ENCODE data around the gene PLCL2.

The PLCL2 gene

DNA sequence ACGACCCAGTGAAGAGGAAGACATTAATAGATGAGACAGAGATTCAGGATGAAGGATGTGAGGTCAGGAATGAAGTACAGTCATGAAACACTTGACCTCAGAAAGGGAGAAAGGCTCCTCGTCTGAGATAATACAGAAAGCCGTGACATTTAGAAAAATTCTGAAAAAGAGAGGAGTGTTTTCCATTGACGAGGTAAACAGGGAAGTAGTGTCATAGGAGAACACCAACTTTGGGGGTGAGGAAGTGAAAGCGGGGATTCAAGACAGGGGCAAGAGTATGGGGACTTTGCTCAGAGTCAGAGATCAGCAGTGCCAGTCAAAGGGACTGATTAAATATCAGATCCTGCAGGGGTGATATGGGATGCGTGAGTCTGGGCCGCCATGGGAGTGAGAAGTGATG is 160.9 kb downstream of the PLCL2 start:
- 98% methylated on average over 7 of the region's 7 CpGs for WGBS (ENCODE audit: insufficient coverage)

DNA sequence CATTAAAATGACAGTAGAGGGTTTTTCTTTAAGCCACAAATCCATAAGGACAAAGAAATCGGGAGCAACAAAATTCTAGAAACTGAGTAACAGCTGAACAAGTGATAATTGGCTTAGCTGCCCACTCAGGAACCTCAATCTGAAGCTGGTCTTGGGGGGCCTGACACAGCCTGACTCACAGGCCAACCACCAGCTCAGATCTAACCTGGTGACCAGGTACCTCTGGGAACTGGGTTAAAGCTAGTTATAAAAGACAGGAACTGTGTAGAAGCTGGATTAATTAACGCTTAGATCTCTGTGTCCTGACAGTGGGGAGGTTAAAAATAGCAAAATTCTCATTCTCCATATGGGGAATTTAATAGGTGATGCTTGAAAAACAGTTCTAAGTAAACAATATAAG is 161.9 kb downstream of the PLCL2 start:
- DNase-seq: no peak
- no peaks in the 10 kb centered on the region for H3K27me3 ChIP-seq (replicated peaks in 2 of 5; ENCODE audit: control insufficient read depth in 4 of 5, insufficient read depth in 5 of 5, low read length in 4 of 5)
- ChIA-PET CTCF (interaction anchor here (0.9 to 1.4 kb wide), 2 partner anchors 20 to 146 kb away, joined by 3 read pairs; no protein-coding TSS in a partner anchor), POLR2A (no interaction called here)
- H3K4me3 ChIP-seq (ENCODE audit: control insufficient read depth in 1 of 7, extremely low read depth in 1 of 7, insufficient read depth in 4 of 7, low read depth in 2 of 7, low read length in 6 of 7): no peak overlapping the region
- 100% methylated on average over 1 of the region's 2 CpGs for WGBS (ENCODE audit: insufficient coverage)
- H3K27ac ChIP-seq (ENCODE audit: insufficient read depth in 1 of 2, low read depth in 1 of 2, low read length in 2 of 2, poor library complexity in 1 of 2, severe bottlenecking in 2 of 2): no peak overlapping the region
- H3K36me3 ChIP-seq (ENCODE audit: control insufficient read depth in 4 of 4, insufficient read depth in 4 of 4, low read length in 3 of 4): peaks cover 5 to 68% (median 27%) of the 10 kb centered on the region in 4 experiments
- no peaks in the 10 kb centered on the region for H3K4me1 ChIP-seq (ENCODE audit: control extremely low read depth in 1 of 4, control insufficient read depth in 4 of 4, insufficient read depth in 4 of 4, low read length in 3 of 4)
- peaks cover 0 to 17% (median 5%) of the 10 kb centered on the region in 5 experiments for H3K9me3 ChIP-seq (ENCODE audit: control extremely low read depth in 1 of 5, control insufficient read depth in 4 of 5, insufficient read depth in 2 of 5, low read depth in 1 of 5, low read length in 4 of 5)

More for the DNA sequence above, 160.9 kb downstream of the PLCL2 start:
- DNase-seq: no peak
- ChIA-PET POLR2A (no interaction called here), CTCF (interaction anchor here (0.9 kb wide), 1 partner anchor 145 kb away, joined by 3 read pairs; no protein-coding TSS in a partner anchor)
- H3K27me3 ChIP-seq (replicated peaks in 2 of 5; ENCODE audit: control insufficient read depth in 4 of 5, insufficient read depth in 5 of 5, low read length in 4 of 5): no peaks in the 10 kb centered on the region
- peaks cover 5 to 66% (median 26%) of the 10 kb centered on the region in 4 experiments for H3K36me3 ChIP-seq (ENCODE audit: control insufficient read depth in 4 of 4, insufficient read depth in 4 of 4, low read length in 3 of 4)
- H3K4me1 ChIP-seq (ENCODE audit: control extremely low read depth in 1 of 4, control insufficient read depth in 4 of 4, insufficient read depth in 4 of 4, low read length in 3 of 4): no peaks in the 10 kb centered on the region
- H3K4me3 ChIP-seq (ENCODE audit: control insufficient read depth in 1 of 7, extremely low read depth in 1 of 7, insufficient read depth in 4 of 7, low read depth in 2 of 7, low read length in 6 of 7): no peak overlapping the region
- H3K27ac ChIP-seq (ENCODE audit: insufficient read depth in 1 of 2, low read depth in 1 of 2, low read length in 2 of 2, poor library complexity in 1 of 2, severe bottlenecking in 2 of 2): no peak overlapping the region
- peaks cover 0 to 17% (median 5%) of the 10 kb centered on the region in 5 experiments for H3K9me3 ChIP-seq (ENCODE audit: control extremely low read depth in 1 of 5, control insufficient read depth in 4 of 5, insufficient read depth in 2 of 5, low read depth in 1 of 5, low read length in 4 of 5)

DNA sequence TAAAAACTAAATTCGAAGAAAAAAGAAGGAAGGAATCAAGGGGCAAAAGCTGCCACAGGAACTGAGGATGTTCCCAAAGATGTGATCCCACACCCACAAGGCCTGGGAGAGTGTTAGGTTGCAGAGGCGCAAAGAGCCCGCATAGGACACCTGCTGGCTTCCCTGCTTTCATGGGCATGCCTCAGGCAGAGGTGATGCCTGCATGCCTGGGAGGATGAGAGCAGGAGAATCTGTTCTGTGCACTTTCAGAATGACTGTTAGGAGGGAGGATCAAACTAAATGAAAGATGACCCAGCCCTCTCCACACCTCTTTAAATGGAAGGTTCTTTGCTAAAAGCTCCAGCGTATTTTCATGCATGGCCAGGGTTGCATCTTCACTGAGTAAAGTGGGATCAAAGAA is 162.4 kb downstream of the PLCL2 start:
- Histone ChIP-seq H3K36me3 (ENCODE audit: control insufficient read depth in 4 of 4, insufficient read depth in 4 of 4, low read length in 3 of 4) (peaks cover 5 to 70% (median 28%) of the 10 kb centered on the region in 4 experiments), H3K4me3 (ENCODE audit: control insufficient read depth in 1 of 7, extremely low read depth in 1 of 7, insufficient read depth in 4 of 7, low read depth in 2 of 7, low read length in 6 of 7) (no peak overlapping the region), H3K9me3 (ENCODE audit: control extremely low read depth in 1 of 5, control insufficient read depth in 4 of 5, insufficient read depth in 2 of 5, low read depth in 1 of 5, low read length in 4 of 5) (peaks cover 0 to 17% (median 5%) of the 10 kb centered on the region in 5 experiments), H3K27me3 (replicated peaks in 2 of 5; ENCODE audit: control insufficient read depth in 4 of 5, insufficient read depth in 5 of 5, low read length in 4 of 5) (no peaks in the 10 kb centered on the region), H3K4me1 (ENCODE audit: control extremely low read depth in 1 of 4, control insufficient read depth in 4 of 4, insufficient read depth in 4 of 4, low read length in 3 of 4) (no peaks in the 10 kb centered on the region), H3K27ac (ENCODE audit: insufficient read depth in 1 of 2, low read depth in 1 of 2, low read length in 2 of 2, poor library complexity in 1 of 2, severe bottlenecking in 2 of 2) (no peak overlapping the region)
- POLR2A ChIA-PET: no interaction called here
- DNase-seq: no peak
- CTCF ChIA-PET: interaction anchor here (1.4 kb wide), 1 partner anchor 20 kb away, joined by 3 read pairs; no protein-coding TSS in a partner anchor
- 100% methylated on average over 3 of the region's 4 CpGs for WGBS (ENCODE audit: insufficient coverage)

DNA sequence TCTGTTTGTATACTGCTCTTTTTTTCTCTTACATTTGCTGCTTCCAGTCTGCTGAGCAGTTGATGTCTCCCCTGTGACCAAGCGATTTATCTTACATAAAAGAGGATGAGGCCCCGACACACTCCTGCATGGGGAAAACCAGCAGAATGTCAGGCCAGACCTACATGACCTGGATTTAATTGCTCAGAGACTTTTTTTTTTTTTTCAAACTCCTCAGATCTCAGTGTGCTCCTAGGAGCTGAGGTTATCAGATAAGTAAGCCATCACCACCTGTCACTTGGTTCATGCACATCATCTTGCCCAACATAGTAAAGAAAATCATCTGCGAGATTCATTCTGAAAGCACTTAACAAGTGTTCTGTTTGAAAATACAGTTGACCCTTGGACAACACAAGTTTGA is 163.1 kb downstream of the PLCL2 start:
- Histone ChIP-seq H3K4me3 (ENCODE audit: control insufficient read depth in 1 of 7, extremely low read depth in 1 of 7, insufficient read depth in 4 of 7, low read depth in 2 of 7, low read length in 6 of 7) (no peak overlapping the region), H3K36me3 (ENCODE audit: control insufficient read depth in 4 of 4, insufficient read depth in 4 of 4, low read length in 3 of 4) (peaks cover 5 to 71% (median 29%) of the 10 kb centered on the region in 4 experiments), H3K27ac (ENCODE audit: insufficient read depth in 1 of 2, low read depth in 1 of 2, low read length in 2 of 2, poor library complexity in 1 of 2, severe bottlenecking in 2 of 2) (no peak overlapping the region), H3K4me1 (ENCODE audit: control extremely low read depth in 1 of 4, control insufficient read depth in 4 of 4, insufficient read depth in 4 of 4, low read length in 3 of 4) (no peaks in the 10 kb centered on the region), H3K27me3 (replicated peaks in 2 of 5; ENCODE audit: control insufficient read depth in 4 of 5, insufficient read depth in 5 of 5, low read length in 4 of 5) (no peaks in the 10 kb centered on the region), H3K9me3 (ENCODE audit: control extremely low read depth in 1 of 5, control insufficient read depth in 4 of 5, insufficient read depth in 2 of 5, low read depth in 1 of 5, low read length in 4 of 5) (peaks cover 0 to 17% (median 5%) of the 10 kb centered on the region in 5 experiments)
- DNase-seq: no peak
- ChIA-PET POLR2A (interaction anchor here (0.6 kb wide), 1 partner anchor 23 kb away, joined by 3 read pairs; no protein-coding TSS in a partner anchor), CTCF (interaction anchor here (1.8 kb wide), 1 partner anchor 14 kb away, joined by 7 read pairs; no protein-coding TSS in a partner anchor)
- 98% methylated on average over 3 of the region's 3 CpGs for WGBS (ENCODE audit: insufficient coverage)

DNA sequence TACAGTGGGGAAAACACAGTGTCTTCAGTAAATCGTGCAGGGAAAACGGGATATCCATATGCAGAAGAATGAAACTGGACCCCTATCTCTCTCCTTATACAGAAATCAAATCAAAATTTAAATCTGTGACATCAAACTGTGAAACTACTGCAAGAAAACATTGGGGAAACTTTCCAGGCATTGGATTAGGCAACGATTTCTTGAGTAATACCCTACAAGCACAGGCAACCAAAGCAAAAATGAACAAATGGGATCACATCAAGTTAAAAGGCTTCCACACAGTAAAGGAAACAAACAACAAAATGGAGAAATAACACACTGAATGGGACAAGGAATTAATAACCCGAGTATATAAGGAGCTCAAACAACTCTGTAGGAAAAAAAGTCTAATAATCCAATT is 165.3 kb downstream of the PLCL2 start:
- H3K27ac ChIP-seq (ENCODE audit: insufficient read depth in 1 of 2, low read depth in 1 of 2, low read length in 2 of 2, poor library complexity in 1 of 2, severe bottlenecking in 2 of 2): no peak overlapping the region
- no peak for DNase-seq
- H3K36me3 ChIP-seq (ENCODE audit: control insufficient read depth in 4 of 4, insufficient read depth in 4 of 4, low read length in 3 of 4): peaks cover 2 to 61% (median 27%) of the 10 kb centered on the region in 4 experiments
- CTCF ChIA-PET: interaction anchor here (1.2 kb wide), 1 partner anchor 10 kb away, joined by 5 read pairs; no protein-coding TSS in a partner anchor
- WGBS (ENCODE audit: insufficient coverage): no CpG with 5 or more reads among the region's 4 CpGs
- H3K27me3 ChIP-seq (replicated peaks in 2 of 5; ENCODE audit: control insufficient read depth in 4 of 5, insufficient read depth in 5 of 5, low read length in 4 of 5): no peaks in the 10 kb centered on the region
- no peaks in the 10 kb centered on the region for H3K4me1 ChIP-seq (ENCODE audit: control extremely low read depth in 1 of 4, control insufficient read depth in 4 of 4, insufficient read depth in 4 of 4, low read length in 3 of 4)
- H3K4me3 ChIP-seq (ENCODE audit: control insufficient read depth in 1 of 7, extremely low read depth in 1 of 7, insufficient read depth in 4 of 7, low read depth in 2 of 7, low read length in 6 of 7): no peak overlapping the region
- POLR2A ChIA-PET: no interaction called here
- peaks cover 2 to 22% (median 5%) of the 10 kb centered on the region in 5 experiments for H3K9me3 ChIP-seq (ENCODE audit: control extremely low read depth in 1 of 5, control insufficient read depth in 4 of 5, insufficient read depth in 2 of 5, low read depth in 1 of 5, low read length in 4 of 5)

DNA sequence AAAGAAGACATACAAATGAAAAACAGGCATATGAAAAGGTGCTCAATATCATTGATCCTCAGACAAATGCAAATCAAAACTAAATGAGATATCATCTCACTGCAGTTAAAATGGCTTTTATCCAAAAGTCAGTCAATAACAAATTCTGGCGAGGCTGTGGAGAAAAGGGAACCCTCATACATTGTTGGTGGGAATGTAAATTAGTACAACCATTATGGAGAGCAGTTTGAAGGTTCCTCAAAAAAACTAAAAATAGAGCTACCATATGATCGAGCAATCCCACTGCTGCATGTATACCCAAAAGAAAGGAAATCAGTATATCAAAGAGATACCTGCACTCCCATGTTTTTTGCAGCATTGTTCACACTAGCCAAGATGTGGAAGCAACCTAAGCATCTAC is 165.8 kb downstream of the PLCL2 start:
- Histone ChIP-seq H3K27me3 (replicated peaks in 2 of 5; ENCODE audit: control insufficient read depth in 4 of 5, insufficient read depth in 5 of 5, low read length in 4 of 5) (no peaks in the 10 kb centered on the region), H3K9me3 (ENCODE audit: control extremely low read depth in 1 of 5, control insufficient read depth in 4 of 5, insufficient read depth in 2 of 5, low read depth in 1 of 5, low read length in 4 of 5) (peaks cover 2 to 22% (median 5%) of the 10 kb centered on the region in 5 experiments), H3K4me1 (ENCODE audit: control extremely low read depth in 1 of 4, control insufficient read depth in 4 of 4, insufficient read depth in 4 of 4, low read length in 3 of 4) (no peaks in the 10 kb centered on the region), H3K36me3 (ENCODE audit: control insufficient read depth in 4 of 4, insufficient read depth in 4 of 4, low read length in 3 of 4) (peaks cover 2 to 57% (median 26%) of the 10 kb centered on the region in 4 experiments), H3K27ac (ENCODE audit: insufficient read depth in 1 of 2, low read depth in 1 of 2, low read length in 2 of 2, poor library complexity in 1 of 2, severe bottlenecking in 2 of 2) (no peak overlapping the region), H3K4me3 (ENCODE audit: control insufficient read depth in 1 of 7, extremely low read depth in 1 of 7, insufficient read depth in 4 of 7, low read depth in 2 of 7, low read length in 6 of 7) (no peak overlapping the region)
- 100% methylated on average over 1 of the region's 2 CpGs for WGBS (ENCODE audit: insufficient coverage)
- no peak for DNase-seq
- ChIA-PET POLR2A (no interaction called here), CTCF (interaction anchor here (1.2 kb wide), 1 partner anchor 10 kb away, joined by 5 read pairs; no protein-coding TSS in a partner anchor)

DNA sequence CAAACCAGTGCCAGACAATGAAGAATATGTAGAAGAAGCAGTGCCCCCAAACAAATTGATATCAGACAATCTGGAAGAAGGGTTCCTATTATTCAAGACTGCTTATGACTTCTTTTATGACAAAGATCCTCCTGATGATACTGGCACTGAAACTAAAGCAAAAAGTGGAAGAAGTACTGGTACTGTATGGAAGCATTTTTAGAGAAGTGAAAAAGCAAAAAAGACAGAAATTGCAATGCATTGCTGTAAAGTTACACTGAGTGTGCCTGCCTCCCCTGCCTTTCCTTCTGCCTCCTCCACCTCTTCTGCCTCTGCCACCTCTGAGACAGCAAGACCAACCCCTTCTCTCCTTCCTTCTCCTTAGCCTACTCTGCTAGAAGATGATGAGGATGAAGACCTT is 167.6 kb downstream of the PLCL2 start:
- H3K4me3 ChIP-seq (ENCODE audit: control insufficient read depth in 1 of 7, extremely low read depth in 1 of 7, insufficient read depth in 4 of 7, low read depth in 2 of 7, low read length in 6 of 7): no peak overlapping the region
- no peak for DNase-seq
- no peak overlapping the region for H3K27ac ChIP-seq (ENCODE audit: insufficient read depth in 1 of 2, low read depth in 1 of 2, low read length in 2 of 2, poor library complexity in 1 of 2, severe bottlenecking in 2 of 2)
- H3K27me3 ChIP-seq (replicated peaks in 2 of 5; ENCODE audit: control insufficient read depth in 4 of 5, insufficient read depth in 5 of 5, low read length in 4 of 5): no peaks in the 10 kb centered on the region
- ChIA-PET POLR2A (no interaction called here), CTCF (no interaction called here)
- peaks cover 2 to 22% (median 5%) of the 10 kb centered on the region in 5 experiments for H3K9me3 ChIP-seq (ENCODE audit: control extremely low read depth in 1 of 5, control insufficient read depth in 4 of 5, insufficient read depth in 2 of 5, low read depth in 1 of 5, low read length in 4 of 5)
- H3K36me3 ChIP-seq (ENCODE audit: control insufficient read depth in 4 of 4, insufficient read depth in 4 of 4, low read length in 3 of 4): peaks cover 2 to 39% (median 20%) of the 10 kb centered on the region in 4 experiments
- H3K4me1 ChIP-seq (ENCODE audit: control extremely low read depth in 1 of 4, control insufficient read depth in 4 of 4, insufficient read depth in 4 of 4, low read length in 3 of 4): no peaks in the 10 kb centered on the region
